Measurements from ENCODE around the gene SLCO3A1.

SLCO3A1 gene

GRCh38 chr15:91981821-91982800 is 128.6 kb downstream of the SLCO3A1 start:
- TF ChIP-seq CTCF (IDR thresholded peaks at IDR 0.05; ENCODE audit: low read depth, low read length), result no peak
- no peak overlapping the region for H3K4me3 ChIP-seq (ENCODE audit: low read depth, low read length)

GRCh38 chr15:91983729-91984340 is 130.3 kb downstream of the SLCO3A1 start:
- TF ChIP-seq CTCF (IDR thresholded peaks at IDR 0.05; ENCODE audit: low read depth, low read length), result no peak
- H3K4me3 ChIP-seq (ENCODE audit: low read depth, low read length), result no peak overlapping the region

GRCh38 chr15:91985297-91985696 is 131.8 kb downstream of the SLCO3A1 start:
- no peak overlapping the region for H3K4me3 ChIP-seq (ENCODE audit: low read depth, low read length)
- TF ChIP-seq CTCF (IDR thresholded peaks at IDR 0.05; ENCODE audit: low read depth, low read length), result no peak

- TF ChIP-seq CTCF (IDR thresholded peaks at IDR 0.05; ENCODE audit: low read depth, low read length), result no peak
- H3K4me3 ChIP-seq (ENCODE audit: low read depth, low read length), result no peak overlapping the region
Measured at GRCh38 chr15:91988071-91988470, 134.6 kb downstream of the SLCO3A1 start.

- TF ChIP-seq CTCF (IDR thresholded peaks at IDR 0.05; ENCODE audit: low read depth, low read length), result no peak
Measured at GRCh38 chr15:91988655-91989054, 135.1 kb downstream of the SLCO3A1 start.

GRCh38 chr15:91989821-91990220 is 136.3 kb downstream of the SLCO3A1 start:
- TF ChIP-seq CTCF (IDR thresholded peaks at IDR 0.05; ENCODE audit: low read depth, low read length), result no peak
- H3K4me3 ChIP-seq (ENCODE audit: low read depth, low read length), result no peak overlapping the region

More at GRCh38 chr15:91988655-91989054, 135.1 kb downstream of the SLCO3A1 start:
- H3K4me3 ChIP-seq (ENCODE audit: low read depth, low read length), result no peak overlapping the region

- no peak overlapping the region for H3K4me3 ChIP-seq (ENCODE audit: low read depth, low read length)
- no peak for TF ChIP-seq CTCF (IDR thresholded peaks at IDR 0.05; ENCODE audit: low read depth, low read length)
Measured at GRCh38 chr15:91992945-91993344, 139.4 kb downstream of the SLCO3A1 start.
